Adipose tissue (tissue), 3 donors: ENCODE measurements around the gene CLMP. TPM values are rescaled to one million over a fixed set of nuclear protein-coding genes. Genes with fewer than 3 reads are reported as not detected.
"Not testable (repeated sequence)": the region's sequence is repeated elsewhere in the genome, so short reads cannot be mapped to it uniquely, and the experiment has no call there.

ENCODE experiments used
- H3K27ac ChIP-seq: one replicate; pipeline ENCODE4 v1.5.1; 2013; ENCODE audit warnings: low read depth, low read length
- WGBS, 3 donors: extraction: QIAGEN DNeasy Blood & Tissue Kit; methylation state at CpG; one replicate each; pipeline ENCODE4 v1.1.7; 2013; 5-methylcytosine and 5-hydroxymethylcytosine counted together
- polyA plus RNA-seq, 3 donors: library from polyadenylated mRNA; stranded (reverse); fragments of 200-250 nt; gene quantifications; one replicate each; pipeline ENCODE4 v1.2.3, GENCODE V29; 2013
- donor health status: healthy with polysubstance abuse.
- donor health status: Bipolar disorder and iron deficiency.
- donor health status: healthy.

CLMP gene
- polyA plus RNA-seq, 3 donors = 8.4 to 58.0 (median 39.9) TPM

GRCh38 chr11:123122341-123122740, 72.7 kb downstream of the CLMP start:
- no peak overlapping the region for H3K27ac ChIP-seq
- 29 to 33% (median 31%) methylated on average over 8 of the region's 8 CpGs for WGBS, 3 donors

DNA sequence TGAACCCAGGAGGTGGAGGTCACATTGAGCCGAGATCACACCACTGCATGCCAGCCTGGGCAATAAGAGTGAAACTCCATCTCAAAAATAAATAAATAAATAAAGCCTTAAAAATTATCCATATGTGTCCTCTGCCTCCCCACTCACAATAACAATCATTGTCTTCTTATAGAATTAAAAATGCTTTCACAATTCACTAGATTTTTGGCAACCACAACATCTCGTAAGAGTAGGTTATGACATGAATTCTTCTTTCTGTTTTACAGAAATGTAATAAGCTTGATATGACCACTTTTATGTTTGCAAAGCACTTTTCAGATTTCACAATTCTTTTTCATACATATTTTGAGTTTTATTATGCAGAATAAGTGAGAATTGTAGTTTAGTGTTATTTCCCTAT, 78.6 kb downstream of the CLMP start:
- WGBS, 3 donors = 81 to 96% (median 85%) methylated on average over 2 of the region's 2 CpGs
- H3K27ac ChIP-seq = no peak overlapping the region

DNA sequence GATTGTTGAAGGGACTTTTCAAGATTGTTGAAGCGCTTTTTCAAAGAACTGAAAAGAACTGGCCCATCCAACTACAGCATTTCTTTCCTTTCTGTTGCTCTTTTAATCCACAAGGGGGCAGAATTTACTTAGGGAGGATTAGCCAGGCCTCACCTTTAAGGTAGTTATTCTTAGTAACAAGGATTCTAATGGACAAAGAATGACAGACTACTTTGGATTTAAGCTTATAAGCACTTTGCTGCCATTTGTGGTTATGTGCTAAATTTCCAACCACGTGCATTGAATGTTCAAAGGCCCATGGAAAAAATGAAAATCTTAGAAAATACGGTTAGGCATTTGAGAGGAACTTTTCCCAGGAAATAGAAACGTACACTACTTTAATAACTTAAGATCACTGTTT, 83.6 kb downstream of the CLMP start:
- no peak overlapping the region for H3K27ac ChIP-seq
- 57 to 66% (median 60%) methylated on average over 4 of the region's 4 CpGs for WGBS, 3 donors

DNA sequence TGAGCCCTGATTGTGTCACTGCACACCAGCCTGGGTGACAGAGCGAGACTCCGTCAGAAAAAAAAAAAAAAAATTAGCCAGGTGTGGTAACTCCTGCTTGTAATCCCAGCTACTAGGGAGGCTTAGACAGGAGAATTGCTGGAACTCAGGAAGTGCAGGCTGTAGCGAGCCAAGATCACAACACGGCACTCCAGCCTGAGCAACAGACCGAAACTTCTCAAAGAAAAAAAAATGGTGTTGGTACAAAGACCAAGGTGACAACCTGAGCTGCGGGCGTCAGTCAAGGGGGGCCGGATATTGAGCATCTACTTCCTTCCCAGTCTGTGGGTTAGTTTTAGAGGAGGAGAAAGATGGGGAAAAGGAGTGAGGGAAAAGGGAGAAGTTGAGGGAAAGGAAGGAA, 84.7 kb downstream of the CLMP start:
- WGBS, 3 donors = 60 to 76% (median 66%) methylated on average over 8 of the region's 8 CpGs
- H3K27ac ChIP-seq = no peak overlapping the region

DNA sequence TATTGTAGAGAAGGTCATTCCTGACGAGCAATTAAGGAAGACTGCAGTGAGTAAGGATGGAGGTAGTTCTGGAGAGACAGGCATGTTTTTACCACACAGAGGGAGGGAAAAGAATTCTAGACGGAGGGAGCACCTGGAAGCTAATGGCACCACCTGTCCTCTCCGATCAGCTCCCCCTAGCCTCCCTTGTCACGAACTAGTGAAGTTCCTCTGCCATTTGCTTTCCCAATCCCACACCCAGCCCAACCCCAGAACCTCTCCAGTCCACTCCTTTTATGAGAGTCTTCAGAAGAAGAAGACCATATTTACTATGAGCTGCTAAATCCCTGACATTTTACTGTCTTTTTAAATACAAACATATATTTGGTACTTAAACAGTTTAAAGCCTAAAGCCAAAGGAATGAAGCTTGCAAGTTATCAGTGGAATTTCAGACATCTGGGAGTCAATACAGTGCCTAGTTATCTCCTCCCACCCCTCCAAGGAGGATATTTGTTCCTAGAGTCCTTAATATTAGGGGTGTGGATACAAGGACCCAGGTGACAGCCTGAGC, 87.0 kb downstream of the CLMP start:
- no peak overlapping the region for H3K27ac ChIP-seq
- WGBS, 3 donors = 77 to 89% (median 80%) methylated on average over 4 of the region's 4 CpGs

DNA sequence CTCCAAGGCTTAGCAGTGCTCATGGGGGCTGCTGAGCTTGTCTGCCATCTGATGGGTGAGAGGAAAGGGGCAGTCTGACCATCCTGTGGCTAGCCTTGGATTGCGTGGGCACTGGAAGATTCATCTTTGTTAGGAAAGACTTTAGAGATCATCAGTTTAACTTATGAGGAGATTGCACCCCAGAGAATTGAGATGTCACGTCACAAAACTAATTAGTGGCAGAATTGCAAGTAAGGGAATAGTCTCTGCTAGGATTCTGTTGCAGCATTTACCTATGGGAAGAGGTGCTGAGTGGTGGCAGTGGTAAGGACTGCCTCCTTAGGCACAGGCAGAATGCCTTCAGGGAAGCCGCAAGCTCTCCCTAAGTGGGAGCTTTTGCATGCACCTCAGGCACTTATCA, 90.4 kb downstream of the CLMP start:
- H3K27ac ChIP-seq = no peak overlapping the region
- WGBS, 3 donors = 78 to 92% (median 87%) methylated on average over 3 of the region's 3 CpGs

DNA sequence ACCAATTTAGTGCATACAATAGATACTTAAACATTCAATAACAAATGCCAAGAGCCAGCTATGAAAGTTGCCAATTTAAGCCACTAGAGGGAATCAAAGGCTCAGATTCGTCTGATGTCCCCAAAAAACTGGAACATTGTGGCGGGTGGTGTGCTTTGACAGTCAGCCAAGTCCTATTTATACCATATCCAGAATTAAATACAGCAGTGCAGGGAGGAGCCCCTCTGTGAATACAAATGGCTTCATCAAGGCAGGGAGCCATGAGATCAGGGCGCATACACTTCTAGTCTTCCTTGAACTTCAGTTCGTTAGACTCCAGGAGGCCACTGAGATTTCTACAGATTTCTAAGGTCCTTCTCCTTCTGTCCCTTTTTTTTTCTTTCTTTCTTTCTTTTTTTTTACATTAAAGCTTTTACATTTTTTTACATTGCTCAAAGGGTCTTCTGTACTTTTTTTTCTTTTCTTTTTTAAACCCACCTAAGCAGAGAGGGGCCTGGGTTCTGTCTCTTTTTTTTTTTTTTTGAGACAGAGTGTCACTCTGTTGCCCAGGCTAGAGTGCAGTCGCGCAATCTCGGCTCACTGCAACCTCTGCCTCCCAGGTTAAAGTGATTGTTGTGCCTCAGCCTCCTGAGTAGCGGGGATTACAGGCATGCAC, 91.6 kb downstream of the CLMP start:
- 48 to 57% (median 56%) methylated on average over 8 of the region's 8 CpGs for WGBS, 3 donors
- H3K27ac ChIP-seq = no peak overlapping the region

DNA sequence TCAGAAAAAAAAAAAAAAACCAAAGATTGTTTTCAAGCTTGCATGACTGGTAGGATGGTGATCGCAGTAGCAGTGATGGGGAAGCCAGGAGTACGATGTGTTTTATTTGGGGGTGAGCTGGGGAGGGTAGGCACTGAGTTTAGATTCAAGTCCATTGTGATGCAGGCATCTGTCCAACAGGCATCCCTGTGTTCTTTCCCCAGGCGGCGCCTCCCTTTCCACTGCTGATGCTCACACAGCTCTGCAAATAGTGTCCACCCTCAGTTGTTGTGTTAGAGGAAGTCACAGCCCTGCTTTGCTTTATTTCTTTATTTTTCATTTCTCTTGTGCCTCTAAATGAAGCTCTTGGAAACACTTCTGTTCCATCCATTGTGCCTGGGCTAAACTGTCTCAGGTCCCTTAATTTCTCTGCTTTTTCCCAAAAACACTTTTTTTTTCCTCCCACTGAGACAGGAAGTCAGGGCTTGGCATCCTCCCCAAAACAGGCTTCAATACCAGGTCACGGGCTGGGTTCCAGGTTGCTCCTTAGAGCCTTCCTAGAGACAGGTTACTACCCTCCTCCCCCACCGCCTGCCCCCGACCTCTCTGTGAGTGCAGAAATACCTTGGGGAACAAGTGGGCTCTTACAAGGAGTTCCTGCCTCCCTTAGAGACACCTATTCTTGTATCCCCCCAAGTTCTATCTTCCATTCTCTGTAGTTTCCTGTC, 94.5 kb downstream of the CLMP start:
- WGBS, 3 donors = 47 to 70% (median 48%) methylated on average over 7 of the region's 7 CpGs

DNA sequence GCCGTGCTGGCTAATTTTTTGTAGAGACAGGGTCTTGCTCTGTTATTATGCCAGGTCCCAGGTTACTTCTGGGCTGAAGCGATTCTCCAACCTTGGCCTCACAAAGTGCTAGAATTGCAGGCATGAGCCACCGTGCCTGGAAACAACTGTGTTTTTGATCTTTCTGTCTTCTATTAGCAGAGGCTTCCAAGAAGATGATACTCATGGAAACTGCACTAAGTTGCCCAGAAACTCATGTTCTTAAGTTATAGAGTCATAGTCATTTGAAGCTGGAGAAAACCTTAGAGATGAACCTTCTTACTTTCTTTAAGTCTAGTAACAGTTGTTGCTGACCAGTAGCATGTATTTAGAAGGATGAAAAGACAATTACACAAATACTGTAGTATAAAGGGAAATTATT, 96.1 kb downstream of the CLMP start:
- 56 to 91% (median 84%) methylated on average over 3 of the region's 3 CpGs for WGBS, 3 donors
- H3K27ac ChIP-seq = no peak overlapping the region

More for the DNA sequence above, 94.5 kb downstream of the CLMP start:
- H3K27ac ChIP-seq = no peak overlapping the region

DNA sequence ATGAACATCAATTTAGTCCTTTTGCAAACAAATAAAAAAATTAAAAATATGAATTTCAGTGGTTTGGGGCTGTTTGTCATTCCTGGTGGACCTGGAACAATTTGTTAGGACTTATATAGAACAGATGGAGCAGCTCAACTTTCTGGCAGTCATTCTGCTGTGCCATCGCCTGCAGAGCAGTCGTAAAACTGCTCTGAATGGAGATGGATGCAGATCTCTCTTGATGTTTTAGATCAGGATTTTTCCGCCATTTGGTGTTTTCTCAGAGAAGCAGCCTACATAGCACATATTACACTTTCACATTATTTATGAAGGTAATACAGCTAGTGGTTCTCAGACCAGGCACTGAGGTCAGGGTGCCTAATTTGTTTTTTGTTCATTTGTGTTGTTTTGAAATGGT, 101.3 kb downstream of the CLMP start:
- WGBS, 3 donors = 93 to 99% (median 95%) methylated on average over 3 of the region's 3 CpGs
- H3K27ac ChIP-seq = no peak overlapping the region

- H3K27ac ChIP-seq = no peak overlapping the region
- WGBS, 3 donors = 41 to 73% (median 67%) methylated on average over 6 of the region's 6 CpGs
Measured at GRCh38 chr11:123091506-123091905, 103.5 kb downstream of the CLMP start.

GRCh38 chr11:123090168-123090567, 104.9 kb downstream of the CLMP start:
- H3K27ac ChIP-seq = not testable (repeated sequence)
- WGBS, 3 donors = 89 to 95% (median 95%) methylated on average over 8 of the region's 8 CpGs

DNA sequence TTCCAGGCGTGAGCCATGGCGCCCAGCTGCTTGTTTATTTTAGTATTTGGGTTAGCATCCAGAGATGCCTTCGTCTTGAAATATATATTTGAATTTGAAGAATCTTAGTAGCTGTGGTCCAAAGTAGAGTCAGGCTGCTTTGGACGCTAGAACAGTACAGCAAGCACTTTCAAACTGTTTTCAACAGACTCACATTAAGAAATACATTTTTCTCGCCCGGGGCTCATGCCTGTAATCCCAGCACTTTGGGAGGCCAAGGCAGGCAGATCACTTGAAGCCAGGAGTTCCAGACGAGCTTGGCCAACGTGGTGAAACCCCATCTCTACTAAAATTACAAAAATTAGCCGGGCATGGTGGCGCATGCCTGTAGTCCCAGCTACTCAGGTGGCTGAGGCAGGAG, 106.2 kb downstream of the CLMP start:
- WGBS, 3 donors = 93 to 97% (median 95%) methylated on average over 10 of the region's 10 CpGs
- H3K27ac ChIP-seq = not testable (repeated sequence)

GRCh38 chr11:123087657-123088056, 107.4 kb downstream of the CLMP start:
- 87 to 96% (median 88%) methylated on average over 4 to 5 of the region's 5 CpGs for WGBS, 3 donors
- H3K27ac ChIP-seq = not testable (repeated sequence)

- 41 to 86% (median 79%) methylated on average over 1 of the region's 1 CpG for WGBS, 3 donors
- no peak overlapping the region for H3K27ac ChIP-seq
Measured at GRCh38 chr11:123086305-123086704, 108.7 kb downstream of the CLMP start.

DNA sequence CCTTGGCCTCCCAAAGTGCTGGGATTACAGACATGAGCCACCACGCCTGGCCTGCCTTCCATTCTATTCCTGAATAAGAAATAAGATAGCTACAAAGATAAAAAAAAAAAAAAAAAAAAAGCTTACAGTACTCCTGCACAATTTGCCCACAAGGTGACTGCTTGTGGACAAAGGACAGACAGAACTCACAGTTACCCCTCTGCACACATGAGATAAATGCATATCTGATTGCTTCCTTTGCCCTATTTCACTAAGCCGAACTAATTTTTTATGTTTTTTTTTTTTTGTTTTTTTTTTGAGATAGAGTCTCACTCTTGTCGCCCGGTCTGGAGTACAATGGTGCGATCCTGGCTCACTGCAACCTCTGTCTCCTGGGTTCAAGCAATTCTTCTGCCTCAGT, 109.6 kb downstream of the CLMP start:
- no peak overlapping the region for H3K27ac ChIP-seq
- 95 to 97% (median 97%) methylated on average over 5 of the region's 5 CpGs for WGBS, 3 donors

DNA sequence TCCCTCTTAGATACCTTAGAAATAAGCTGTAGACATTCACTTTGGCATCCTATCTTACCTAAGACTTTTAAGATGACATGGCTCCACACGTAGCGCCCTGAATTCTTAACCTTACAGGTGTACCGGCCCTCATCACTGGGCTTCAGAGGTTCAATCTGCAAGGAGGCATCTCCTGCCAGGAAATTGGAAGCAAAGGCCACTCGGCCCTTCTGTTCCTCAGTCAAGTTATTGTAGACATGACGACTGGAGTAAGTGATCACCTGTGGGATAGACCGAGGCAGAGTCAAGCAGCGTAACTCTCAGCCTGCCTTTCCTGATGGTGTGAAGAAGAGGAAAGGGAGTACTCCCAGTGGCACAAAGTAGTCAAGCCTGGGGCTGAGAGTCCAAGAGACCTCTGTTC, 110.6 kb downstream of the CLMP start:
- no peak overlapping the region for H3K27ac ChIP-seq
- WGBS, 3 donors = 94 to 100% (median 98%) methylated on average over 7 of the region's 7 CpGs

DNA sequence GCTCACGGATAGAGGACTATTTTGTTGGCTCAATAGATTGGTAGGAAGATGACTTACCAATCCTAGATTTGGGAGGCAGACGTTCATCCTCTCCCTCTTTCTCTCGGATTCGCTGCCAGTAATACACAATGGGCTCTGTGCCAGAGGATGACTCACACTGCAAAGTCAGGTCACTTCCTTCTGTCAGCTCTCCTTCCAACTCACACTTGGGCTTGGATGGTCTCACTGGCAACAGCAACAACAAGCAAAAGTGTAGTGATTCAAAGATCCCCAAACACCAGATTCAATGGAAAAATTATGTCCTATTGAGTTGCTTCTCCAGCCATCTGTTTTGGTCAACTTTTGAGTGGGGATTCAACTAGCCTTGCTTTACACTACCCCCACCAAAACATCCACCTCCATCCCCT, 111.4 kb downstream of the CLMP start:
- 16 to 35% (median 18%) methylated on average over 4 of the region's 4 CpGs for WGBS, 3 donors
- H3K27ac ChIP-seq = no peak overlapping the region

GRCh38 chr11:123082977-123083376, 112.1 kb downstream of the CLMP start:
- no peak overlapping the region for H3K27ac ChIP-seq
- 36 to 72% (median 61%) methylated on average over 4 of the region's 4 CpGs for WGBS, 3 donors

DNA sequence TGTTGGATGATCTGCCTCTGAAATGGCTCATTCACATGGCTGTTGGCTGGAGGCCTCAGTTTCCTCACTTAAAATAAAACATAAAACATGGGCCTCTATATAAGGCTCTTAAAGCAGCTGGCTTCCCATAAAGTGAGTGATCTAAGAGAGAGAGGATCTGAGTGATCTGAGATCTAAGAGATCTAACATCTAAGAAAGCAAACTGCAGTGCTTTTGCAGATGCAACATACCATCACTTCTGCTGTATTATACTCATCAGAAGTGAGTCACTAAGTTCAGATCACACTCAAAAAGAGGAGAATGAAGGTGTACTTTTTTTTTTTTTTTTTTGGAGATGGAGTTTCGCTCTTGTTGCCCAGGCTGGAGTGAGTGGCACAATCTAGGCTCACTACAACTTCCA, 115.0 kb downstream of the CLMP start:
- no peak overlapping the region for H3K27ac ChIP-seq
- WGBS, 3 donors = 93 to 100% (median 100%) methylated on average over 1 of the region's 1 CpG
